GM21367 (cell line): ENCODE results near the gene IDH2.
"Not testable (repeated sequence)": the region's sequence is repeated elsewhere in the genome, so short reads cannot be mapped to it uniquely, and the experiment has no call there.

ENCODE experiments used
- ATAC-seq: cut with Tn5 transposase; IDR thresholded peaks from one replicate; pipeline ENCODE4 v1.9.1; 2021; ENCODE audit not compliant: unreplicated experiment

The IDH2 gene

GRCh38 chr15:90085565-90085964 is 16.7 kb downstream of the IDH2 start:
- ATAC-seq = no peak

GRCh38 chr15:90084876-90085423 is 17.3 kb downstream of the IDH2 start:
- ATAC-seq = no peak

GRCh38 chr15:90083954-90084607 is 18.2 kb downstream of the IDH2 start:
- ATAC-seq = no peak

GRCh38 chr15:90083419-90083818 is 18.8 kb downstream of the IDH2 start:
- no peak for ATAC-seq

- no peak for ATAC-seq
Observed at GRCh38 chr15:90082140-90082715, 20.0 kb downstream of the IDH2 start.

GRCh38 chr15:90080818-90081393 is 21.4 kb downstream of the IDH2 start:
- no peak for ATAC-seq

GRCh38 chr15:90080458-90080755 is 21.9 kb downstream of the IDH2 start:
- ATAC-seq = no peak

- no peak for ATAC-seq
Observed at GRCh38 chr15:90079619-90080457, 22.4 kb downstream of the IDH2 start.

GRCh38 chr15:90078965-90079364 is 23.3 kb downstream of the IDH2 start:
- ATAC-seq = no peak

- no peak for ATAC-seq
Observed at GRCh38 chr15:90076716-90077115, 25.6 kb downstream of the IDH2 start.

- no peak for ATAC-seq
Observed at GRCh38 chr15:90075420-90076289, 26.6 kb downstream of the IDH2 start.

GRCh38 chr15:90074916-90075315 is 27.4 kb downstream of the IDH2 start:
- ATAC-seq = no peak

GRCh38 chr15:90074023-90074422 is 28.2 kb downstream of the IDH2 start:
- no peak for ATAC-seq

GRCh38 chr15:90072978-90073640 is 29.2 kb downstream of the IDH2 start:
- ATAC-seq = no peak

- no peak for ATAC-seq
Observed at GRCh38 chr15:90071220-90071807, 31.0 kb downstream of the IDH2 start.

GRCh38 chr15:90070623-90071022 is 31.6 kb downstream of the IDH2 start:
- not testable (repeated sequence) for ATAC-seq

GRCh38 chr15:90067953-90068606 is 34.2 kb downstream of the IDH2 start:
- no peak for ATAC-seq

- no peak for ATAC-seq
Observed at GRCh38 chr15:90067181-90067952, 34.9 kb downstream of the IDH2 start.

GRCh38 chr15:90065682-90066049 is 36.6 kb downstream of the IDH2 start:
- no peak for ATAC-seq
